Measurements from ENCODE around the gene FLNB. TPM values are rescaled to one million over a fixed set of nuclear protein-coding genes. Genes with fewer than 3 reads are reported as not detected.

The FLNB gene
- total RNA-seq, 4 donors from 2014 or later: 265 to 345 (median 277) TPM

- Histone ChIP-seq H3K27me3 (no peaks in the 10 kb centered on the region), H3K27ac (no peak overlapping the region), H3K4me1 (peaks cover 0 to 32% (median 17%) of the 10 kb centered on the region in 4 donors), H3K36me3 (peaks cover 6 to 82% (median 22%) of the 10 kb centered on the region in 3 donors), H3K4me3 (no peak overlapping the region), H3K9me3 (no peaks in the 10 kb centered on the region)
- DNase-seq (ENCODE audit: low spot score in 2 of 2): no peak
- WGBS, 2 donors: 92 to 93% methylated on average over 41 of the region's 41 CpGs
- TF ChIP-seq POLR2A (IDR thresholded peaks at IDR 0.05) (no peak), EP300 (IDR thresholded peaks at IDR 0.05) (no peak), CTCF (IDR thresholded peaks at IDR 0.05) (no peak)
Observed at GRCh38 chr3:58122936-58123700, 114.9 kb downstream of the FLNB start.

- Histone ChIP-seq H3K9me3 (no peaks in the 10 kb centered on the region), H3K4me3 (no peak overlapping the region), H3K27me3 (no peaks in the 10 kb centered on the region), H3K4me1 (peaks cover 0 to 21% (median 11%) of the 10 kb centered on the region in 4 donors), H3K27ac (no peak overlapping the region), H3K36me3 (peaks cover 6 to 94% (median 22%) of the 10 kb centered on the region in 3 donors)
- TF ChIP-seq EP300 (IDR thresholded peaks at IDR 0.05) (no peak), CTCF (IDR thresholded peaks at IDR 0.05) (no peak), POLR2A (IDR thresholded peaks at IDR 0.05) (no peak)
- 85 to 88% methylated on average over 8 of the region's 8 CpGs for WGBS, 2 donors
- no peak for DNase-seq (ENCODE audit: low spot score in 2 of 2)
Observed at GRCh38 chr3:58124387-58124786, 116.2 kb downstream of the FLNB start.

- WGBS, 2 donors: 77 to 78% methylated on average over 10 of the region's 10 CpGs
- Histone ChIP-seq H3K4me1 (peaks cover 0 to 2% (median 0%) of the 10 kb centered on the region in 4 donors), H3K27ac (peak overlapping the region in 1 of 4 donors; percentile 19), H3K27me3 (no peaks in the 10 kb centered on the region), H3K9me3 (no peaks in the 10 kb centered on the region), H3K4me3 (no peak overlapping the region), H3K36me3 (peaks cover 0 to 94% (median 10%) of the 10 kb centered on the region in 3 donors)
- TF ChIP-seq POLR2A (IDR thresholded peaks at IDR 0.05) (no peak), EP300 (IDR thresholded peaks at IDR 0.05) (no peak), CTCF (IDR thresholded peaks at IDR 0.05) (no peak)
- DNase-seq (ENCODE audit: low spot score in 2 of 2): no peak
Observed at GRCh38 chr3:58129041-58129770, 121.0 kb downstream of the FLNB start.

GRCh38 chr3:58130591-58130990 is 122.4 kb downstream of the FLNB start:
- H3K4me1 ChIP-seq: peaks cover 0 to 2% (median 0%) of the 10 kb centered on the region in 4 donors
- peaks cover 0 to 94% (median 5%) of the 10 kb centered on the region in 3 donors for H3K36me3 ChIP-seq
- WGBS, 2 donors: 84 to 94% methylated on average over 9 to 11 of the region's 11 CpGs
- peak overlapping the region in 1 of 4 donors; percentile 16 for H3K27ac ChIP-seq
- no peak for TF ChIP-seq EP300 (IDR thresholded peaks at IDR 0.05)
- no peak for TF ChIP-seq POLR2A (IDR thresholded peaks at IDR 0.05)
- TF ChIP-seq CTCF (IDR thresholded peaks at IDR 0.05): no peak
- DNase-seq (ENCODE audit: low spot score in 2 of 2): no peak
- no peaks in the 10 kb centered on the region for H3K27me3 ChIP-seq
- H3K9me3 ChIP-seq: no peaks in the 10 kb centered on the region
- no peak overlapping the region for H3K4me3 ChIP-seq
